ENCODE measurements around the gene ADAMTS7.
"Not testable (repeated sequence)": the region's sequence is repeated elsewhere in the genome, so short reads cannot be mapped to it uniquely, and the experiment has no call there.

The ADAMTS7 gene

DNA sequence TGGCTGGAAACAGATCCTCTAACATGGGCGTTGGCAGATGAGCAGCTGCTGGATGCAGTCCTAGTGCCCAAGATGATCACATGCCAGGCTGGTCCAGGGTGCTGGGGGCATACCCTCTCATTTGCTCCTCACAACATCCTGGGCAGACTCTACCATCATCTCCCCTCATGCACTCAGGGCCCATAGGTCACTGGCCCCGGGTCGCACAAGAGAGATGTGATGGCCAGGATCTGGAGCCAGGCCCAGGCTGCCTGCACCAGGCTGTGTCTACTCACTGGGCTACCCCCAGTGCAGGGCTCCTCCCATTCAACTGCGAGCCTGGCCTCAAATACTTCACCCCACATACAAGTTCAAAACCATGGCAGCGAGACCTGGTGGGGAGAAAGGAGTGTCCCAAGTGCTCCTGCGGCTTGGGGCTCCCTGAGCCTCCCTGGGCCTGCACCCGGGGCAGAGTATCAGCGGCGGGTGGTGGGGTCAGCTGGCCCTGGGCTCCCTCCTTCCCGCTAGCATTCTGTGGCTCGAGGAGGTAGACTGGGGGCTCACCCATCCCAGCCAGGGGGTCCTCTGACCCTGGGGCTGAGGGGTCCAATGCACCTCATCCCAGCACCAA, 32.0 kb downstream of the ADAMTS7 start:
- not testable (repeated sequence) for H3K4me3 ChIP-seq (ENCODE audit: low read depth, low read length); H3K36me3 ChIP-seq (ENCODE audit: control insufficient read depth, insufficient read depth, low read length); H3K4me1 ChIP-seq (ENCODE audit: control insufficient read depth, insufficient read depth, low read length); H3K9ac ChIP-seq (ENCODE audit: low read depth, low read length); H3K27me3 ChIP-seq (ENCODE audit: control insufficient read depth, insufficient read depth, low read length); H3K27ac ChIP-seq (ENCODE audit: low read depth, low read length); H3K9me3 ChIP-seq (ENCODE audit: control insufficient read depth, insufficient read depth, low read length)

DNA sequence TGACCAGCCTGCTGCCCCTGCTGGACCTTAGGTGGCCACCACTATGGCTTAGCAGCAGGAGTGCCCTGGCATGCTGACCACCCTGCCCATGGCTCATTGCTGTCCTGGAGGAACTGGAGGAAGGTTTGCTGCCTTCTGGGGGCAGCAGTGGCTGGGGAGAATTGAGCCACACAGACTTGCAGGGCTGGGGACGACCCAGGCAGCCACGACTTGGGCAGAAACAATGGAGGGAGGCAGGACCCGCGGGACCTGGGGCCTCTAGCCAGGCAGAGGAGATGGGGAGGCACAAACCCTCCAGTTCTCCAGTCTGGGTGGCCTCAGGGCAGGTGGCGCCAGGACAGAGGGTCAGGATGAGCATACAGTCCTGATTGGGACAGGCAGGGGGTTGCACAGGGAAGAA, 32.8 kb downstream of the ADAMTS7 start:
- Histone ChIP-seq H3K9ac (ENCODE audit: low read depth, low read length) (no peak overlapping the region), H3K4me3 (ENCODE audit: low read depth, low read length) (no peak overlapping the region), H3K36me3 (ENCODE audit: control insufficient read depth, insufficient read depth, low read length) (no peaks in the 10 kb centered on the region), H3K27ac (ENCODE audit: low read depth, low read length) (no peak overlapping the region), H3K4me1 (ENCODE audit: control insufficient read depth, insufficient read depth, low read length) (no peaks in the 10 kb centered on the region), H3K27me3 (ENCODE audit: control insufficient read depth, insufficient read depth, low read length) (no peaks in the 10 kb centered on the region), H3K9me3 (ENCODE audit: control insufficient read depth, insufficient read depth, low read length) (no peaks in the 10 kb centered on the region)

DNA sequence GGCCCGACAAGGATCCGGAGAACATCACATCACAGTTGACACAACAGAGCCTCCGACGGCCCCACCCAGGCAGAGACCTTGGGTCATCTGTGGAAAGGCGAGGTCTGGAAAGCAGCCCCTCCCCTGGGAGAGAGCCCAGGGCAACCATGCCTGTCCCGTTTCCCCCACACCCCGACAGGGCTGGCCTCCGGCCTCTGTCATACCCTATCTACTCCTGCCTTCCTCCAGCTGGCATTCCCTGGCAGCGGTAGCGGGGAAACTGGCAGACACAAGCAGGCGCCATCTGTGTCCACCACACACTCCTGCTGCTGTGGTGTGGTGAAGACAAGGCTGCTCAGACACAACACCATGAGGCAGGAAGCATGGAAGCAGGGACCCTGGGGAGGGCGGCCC, 33.3 kb downstream of the ADAMTS7 start:
- not testable (repeated sequence) for H3K36me3 ChIP-seq (ENCODE audit: control insufficient read depth, insufficient read depth, low read length); H3K9ac ChIP-seq (ENCODE audit: low read depth, low read length)

DNA sequence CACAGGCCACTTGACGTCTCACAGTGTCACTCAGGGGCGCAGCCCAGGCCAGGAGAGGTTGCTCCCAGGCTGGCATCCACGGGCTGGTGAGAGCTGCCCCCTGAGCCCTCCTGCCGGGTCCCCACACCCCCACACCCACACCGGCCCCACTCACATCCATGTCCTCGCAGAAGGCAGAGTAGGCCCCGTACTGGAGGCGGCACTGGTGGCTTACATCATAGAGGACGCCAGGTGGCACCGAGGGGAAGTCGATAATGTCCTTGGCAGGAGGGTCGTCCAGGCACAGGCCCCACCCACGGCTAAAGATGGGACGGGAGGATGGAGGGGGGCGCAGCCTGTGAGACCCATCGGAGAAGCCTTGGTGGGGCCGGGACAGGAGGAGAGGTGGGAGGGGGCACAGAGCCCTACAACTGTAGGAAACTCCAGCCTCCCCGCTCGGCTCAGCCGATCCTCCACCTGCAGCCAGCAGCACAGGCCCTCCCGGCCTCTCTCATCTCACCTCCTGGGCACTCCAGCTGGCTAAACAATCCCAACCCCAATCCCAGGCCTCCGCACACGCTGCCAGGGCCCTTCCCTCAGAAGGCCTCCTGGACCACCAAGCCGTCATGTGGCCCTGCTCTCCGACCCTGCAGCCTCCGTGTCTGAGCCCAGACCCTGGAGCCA, 33.8 kb downstream of the ADAMTS7 start:
- H3K27ac ChIP-seq (ENCODE audit: low read depth, low read length); H3K27me3 ChIP-seq (ENCODE audit: control insufficient read depth, insufficient read depth, low read length); H3K4me1 ChIP-seq (ENCODE audit: control insufficient read depth, insufficient read depth, low read length); H3K9ac ChIP-seq (ENCODE audit: low read depth, low read length); H3K9me3 ChIP-seq (ENCODE audit: control insufficient read depth, insufficient read depth, low read length); H3K36me3 ChIP-seq (ENCODE audit: control insufficient read depth, insufficient read depth, low read length); H3K4me3 ChIP-seq (ENCODE audit: low read depth, low read length): not testable (repeated sequence)

More for the DNA sequence above, 33.3 kb downstream of the ADAMTS7 start:
- H3K4me1 ChIP-seq (ENCODE audit: control insufficient read depth, insufficient read depth, low read length); H3K27ac ChIP-seq (ENCODE audit: low read depth, low read length); H3K4me3 ChIP-seq (ENCODE audit: low read depth, low read length); H3K9me3 ChIP-seq (ENCODE audit: control insufficient read depth, insufficient read depth, low read length); H3K27me3 ChIP-seq (ENCODE audit: control insufficient read depth, insufficient read depth, low read length): not testable (repeated sequence)

DNA sequence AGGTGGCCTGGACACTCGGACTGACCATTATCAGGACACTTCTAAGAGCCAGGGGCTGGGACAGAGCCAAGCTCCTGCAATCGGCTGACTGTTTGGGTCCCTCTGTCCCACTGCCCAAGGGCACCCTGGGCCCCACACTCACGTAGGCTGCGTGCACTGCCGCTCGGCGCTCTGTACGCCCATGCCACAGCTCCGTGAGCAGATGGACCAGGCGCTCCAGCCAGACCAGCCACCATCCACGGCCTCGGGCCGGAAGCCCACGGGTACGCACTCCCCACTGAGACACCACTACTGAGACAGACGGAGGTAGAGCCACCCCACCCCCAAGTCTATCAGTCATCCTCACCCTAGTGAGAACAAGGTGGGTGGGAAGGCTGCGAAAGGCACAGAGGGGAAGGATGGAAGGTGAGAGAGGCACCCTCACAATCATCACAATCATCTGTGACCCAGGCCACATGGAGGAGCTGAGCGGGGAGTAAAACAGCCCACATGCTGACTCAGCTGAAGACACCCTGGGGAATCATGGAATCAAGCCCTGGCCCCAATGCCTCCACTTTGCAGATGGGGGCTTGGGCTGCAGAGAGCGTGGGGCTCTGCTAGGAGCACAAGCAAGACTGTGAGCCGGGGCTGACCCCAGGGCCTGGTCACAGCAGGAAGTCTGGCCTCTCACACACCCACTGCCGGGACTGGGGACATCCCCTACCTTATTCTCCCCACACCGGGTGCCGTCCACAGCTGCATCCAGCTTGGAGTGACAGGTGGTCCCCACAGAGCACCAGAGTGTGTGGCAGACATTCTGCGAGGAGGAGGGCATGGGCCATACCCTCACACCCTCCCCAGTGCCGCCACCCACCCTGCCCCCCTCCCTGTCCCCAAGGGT, 35.0 kb downstream of the ADAMTS7 start:
- H3K36me3 ChIP-seq (ENCODE audit: control insufficient read depth, insufficient read depth, low read length); H3K4me1 ChIP-seq (ENCODE audit: control insufficient read depth, insufficient read depth, low read length): not testable (repeated sequence)

DNA sequence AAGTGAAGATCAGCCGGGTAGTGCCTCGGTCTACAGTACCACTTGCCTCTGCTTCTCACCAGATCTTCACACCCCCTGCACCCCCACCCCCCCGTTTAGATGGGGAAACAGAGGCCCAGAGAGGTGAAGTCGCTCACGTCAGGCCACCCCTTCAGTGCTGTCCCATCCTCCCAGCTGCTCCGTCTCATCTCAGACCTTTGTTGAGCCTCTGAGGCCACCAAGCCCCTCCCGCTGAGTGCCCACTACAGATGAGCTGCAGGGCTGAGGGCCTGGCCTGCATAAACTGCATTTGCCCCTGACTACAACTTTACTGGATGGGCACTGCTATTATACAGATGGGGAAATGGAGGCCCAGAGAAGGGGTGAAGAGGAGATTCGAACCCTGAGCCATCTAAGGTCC, 35.8 kb downstream of the ADAMTS7 start:
- Histone ChIP-seq H3K36me3 (ENCODE audit: control insufficient read depth, insufficient read depth, low read length) (no peaks in the 10 kb centered on the region), H3K4me1 (ENCODE audit: control insufficient read depth, insufficient read depth, low read length) (no peaks in the 10 kb centered on the region), H3K27me3 (ENCODE audit: control insufficient read depth, insufficient read depth, low read length) (no peaks in the 10 kb centered on the region), H3K27ac (ENCODE audit: low read depth, low read length) (no peak overlapping the region), H3K9me3 (ENCODE audit: control insufficient read depth, insufficient read depth, low read length) (no peaks in the 10 kb centered on the region), H3K4me3 (ENCODE audit: low read depth, low read length) (no peak overlapping the region), H3K9ac (ENCODE audit: low read depth, low read length) (no peak overlapping the region)

More for the DNA sequence above, 35.0 kb downstream of the ADAMTS7 start:
- H3K27me3 ChIP-seq (ENCODE audit: control insufficient read depth, insufficient read depth, low read length); H3K4me3 ChIP-seq (ENCODE audit: low read depth, low read length); H3K27ac ChIP-seq (ENCODE audit: low read depth, low read length); H3K9ac ChIP-seq (ENCODE audit: low read depth, low read length); H3K9me3 ChIP-seq (ENCODE audit: control insufficient read depth, insufficient read depth, low read length): not testable (repeated sequence)

DNA sequence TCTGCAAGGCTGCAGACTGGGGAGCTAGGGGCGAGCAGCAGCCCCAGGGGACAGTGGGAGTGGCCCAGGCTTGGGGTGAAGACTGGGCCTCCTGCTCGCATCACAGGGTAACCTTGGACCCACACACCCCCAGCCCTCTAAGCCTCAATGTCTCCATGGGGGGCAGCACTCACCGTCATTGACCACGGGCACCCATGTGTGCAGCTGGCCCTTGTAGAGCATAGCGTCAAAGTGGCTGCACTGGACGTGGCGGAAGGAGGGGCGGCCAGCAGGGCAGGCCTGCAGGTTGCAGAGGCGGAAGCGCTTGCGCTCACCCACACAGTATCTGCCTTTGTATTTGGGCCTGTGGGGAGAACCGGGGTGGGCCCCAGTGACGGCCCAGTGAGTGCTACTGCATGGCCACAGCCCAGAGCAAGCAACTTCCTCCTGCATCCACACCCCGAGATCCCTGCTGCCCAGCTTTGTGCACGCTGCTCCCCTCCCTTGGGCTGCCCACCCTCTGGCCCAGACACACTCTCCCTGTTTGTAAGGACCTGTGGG, 36.7 kb downstream of the ADAMTS7 start:
- H3K27ac ChIP-seq (ENCODE audit: low read depth, low read length); H3K4me1 ChIP-seq (ENCODE audit: control insufficient read depth, insufficient read depth, low read length); H3K9me3 ChIP-seq (ENCODE audit: control insufficient read depth, insufficient read depth, low read length); H3K4me3 ChIP-seq (ENCODE audit: low read depth, low read length); H3K9ac ChIP-seq (ENCODE audit: low read depth, low read length); H3K36me3 ChIP-seq (ENCODE audit: control insufficient read depth, insufficient read depth, low read length); H3K27me3 ChIP-seq (ENCODE audit: control insufficient read depth, insufficient read depth, low read length): not testable (repeated sequence)

DNA sequence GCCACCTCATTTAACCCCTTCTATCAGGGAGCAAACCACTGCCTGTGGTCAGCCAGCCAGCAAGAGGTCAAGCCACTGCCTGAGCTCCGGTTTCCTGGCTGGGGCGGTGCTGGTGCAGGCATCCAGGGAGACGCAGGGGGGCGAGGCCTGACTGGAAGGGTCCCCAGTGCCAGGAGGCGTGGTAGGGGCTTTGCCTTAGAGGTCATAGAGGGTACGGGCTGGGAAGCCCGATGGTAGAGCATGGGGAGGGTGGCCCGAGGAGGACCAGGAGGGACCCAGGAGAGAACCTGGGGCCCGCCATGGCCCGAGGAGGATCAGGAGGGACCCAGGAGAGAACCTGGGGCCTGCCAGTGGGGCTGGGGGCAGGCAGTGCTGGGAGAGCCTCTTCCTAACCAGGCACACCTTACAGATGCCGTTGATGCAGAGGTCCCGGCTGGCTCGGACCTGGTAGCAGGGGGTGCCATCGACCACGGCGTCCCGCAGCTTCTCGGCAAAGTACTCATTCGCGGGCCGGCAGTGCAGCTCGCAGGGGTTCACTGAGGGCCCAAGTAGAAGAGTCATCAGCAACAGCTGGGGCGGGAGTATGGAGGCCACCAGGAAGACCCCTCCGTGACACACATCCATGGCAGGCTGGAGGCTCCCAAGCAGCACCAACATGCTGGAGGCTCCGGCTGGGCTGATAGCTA, 37.4 kb downstream of the ADAMTS7 start:
- H3K36me3 ChIP-seq (ENCODE audit: control insufficient read depth, insufficient read depth, low read length); H3K9ac ChIP-seq (ENCODE audit: low read depth, low read length); H3K9me3 ChIP-seq (ENCODE audit: control insufficient read depth, insufficient read depth, low read length); H3K4me1 ChIP-seq (ENCODE audit: control insufficient read depth, insufficient read depth, low read length); H3K27me3 ChIP-seq (ENCODE audit: control insufficient read depth, insufficient read depth, low read length); H3K27ac ChIP-seq (ENCODE audit: low read depth, low read length); H3K4me3 ChIP-seq (ENCODE audit: low read depth, low read length): not testable (repeated sequence)

DNA sequence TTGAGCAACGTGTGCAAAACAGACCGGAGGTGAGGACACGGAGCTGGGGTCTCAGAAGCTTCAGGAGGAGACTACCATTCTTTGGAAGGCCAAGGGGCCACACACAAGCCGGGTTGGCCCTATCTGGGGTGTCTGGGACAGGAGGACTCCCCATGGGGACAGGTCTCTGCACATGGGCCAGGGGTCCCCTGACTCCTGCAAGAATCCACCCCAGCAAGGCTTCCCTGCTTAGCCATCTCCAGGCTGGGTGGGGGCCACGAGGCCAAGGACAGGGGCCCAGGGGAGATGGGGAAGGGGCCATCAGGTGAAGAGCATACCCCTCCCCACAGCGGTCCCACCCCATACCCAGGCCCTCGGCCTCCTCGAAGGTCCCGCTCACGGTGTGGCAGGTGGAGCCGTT, 38.5 kb downstream of the ADAMTS7 start:
- no peaks in the 10 kb centered on the region for H3K9me3 ChIP-seq (ENCODE audit: control insufficient read depth, insufficient read depth, low read length)
- no peaks in the 10 kb centered on the region for H3K27me3 ChIP-seq (ENCODE audit: control insufficient read depth, insufficient read depth, low read length)

DNA sequence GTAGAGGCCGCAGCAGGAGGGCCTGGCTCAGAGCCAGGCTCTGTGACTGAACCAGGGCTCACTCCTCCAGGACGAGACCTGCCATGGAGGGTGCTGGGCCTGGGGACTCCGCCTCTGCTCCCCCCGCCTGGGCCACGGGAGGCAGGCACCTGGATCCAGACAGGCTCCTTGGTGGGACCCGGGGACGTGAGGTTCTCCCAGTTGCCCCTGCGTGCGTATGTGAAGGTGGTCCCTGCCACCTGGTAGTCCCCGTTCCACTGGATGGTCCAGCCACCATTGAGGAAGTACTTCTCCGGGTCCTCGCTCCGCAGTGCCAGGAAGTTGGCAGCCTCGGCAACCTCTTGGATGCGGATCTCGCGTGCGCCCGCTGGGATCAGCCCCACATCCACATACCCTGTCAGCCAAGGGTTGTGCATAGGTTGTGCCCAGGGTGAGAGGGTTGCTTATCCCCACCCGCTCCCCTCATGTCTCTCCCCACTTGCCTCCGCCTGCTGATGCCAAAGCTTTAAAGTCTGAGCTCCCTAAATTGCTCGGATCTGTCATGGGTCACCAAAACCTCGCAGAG, 39.7 kb downstream of the ADAMTS7 start:
- not testable (repeated sequence) for H3K36me3 ChIP-seq (ENCODE audit: control insufficient read depth, insufficient read depth, low read length); H3K4me3 ChIP-seq (ENCODE audit: low read depth, low read length); H3K4me1 ChIP-seq (ENCODE audit: control insufficient read depth, insufficient read depth, low read length); H3K9ac ChIP-seq (ENCODE audit: low read depth, low read length); H3K27ac ChIP-seq (ENCODE audit: low read depth, low read length); H3K9me3 ChIP-seq (ENCODE audit: control insufficient read depth, insufficient read depth, low read length); H3K27me3 ChIP-seq (ENCODE audit: control insufficient read depth, insufficient read depth, low read length)

More for the DNA sequence above, 38.5 kb downstream of the ADAMTS7 start:
- Histone ChIP-seq H3K36me3 (ENCODE audit: control insufficient read depth, insufficient read depth, low read length) (no peaks in the 10 kb centered on the region), H3K4me1 (ENCODE audit: control insufficient read depth, insufficient read depth, low read length) (no peaks in the 10 kb centered on the region), H3K4me3 (ENCODE audit: low read depth, low read length) (no peak overlapping the region), H3K9ac (ENCODE audit: low read depth, low read length) (no peak overlapping the region), H3K27ac (ENCODE audit: low read depth, low read length) (no peak overlapping the region)
